GM19239 (cell line): ENCODE results near the gene LAMC1.
A peak's percentile ranks its signal among the peaks of the same experiment; 100 is the strongest.
"Not testable (repeated sequence)": the region's sequence is repeated elsewhere in the genome, so short reads cannot be mapped to it uniquely, and the experiment has no call there.

Experiments used
- DNase-seq: peaks from one replicate; pipeline ENCODE4 v3.0.0; 2011; ENCODE audit warnings: low spot score; ENCODE audit not compliant: insufficient read length
- FAIRE-seq: peaks from 2 replicates; lab custom pipeline; 2011; peaks lifted over from hg19 to GRCh38; lab: Jason Lieb, UNC

Gene LAMC1

DNA sequence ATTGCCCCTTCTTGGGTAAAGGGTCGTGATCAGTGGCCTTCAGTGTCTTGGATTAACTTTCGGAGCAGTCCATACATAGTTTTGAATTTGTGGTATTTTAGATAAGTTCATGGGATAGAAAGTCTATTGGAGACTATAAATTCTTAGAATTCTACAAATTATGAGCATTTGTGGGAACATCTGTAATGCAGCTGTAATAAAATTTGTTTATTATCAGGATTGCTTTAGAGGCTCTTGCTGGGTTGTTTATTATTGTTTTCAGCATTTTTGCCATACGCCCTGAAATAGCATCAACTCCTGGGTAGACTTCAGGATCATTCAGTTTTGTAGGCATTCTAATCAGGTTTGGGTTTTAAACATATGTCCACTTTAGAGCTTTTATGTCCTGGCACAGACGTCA is 16.1 kb downstream of the LAMC1 start:
- FAIRE-seq (no peak), DNase-seq (no peak)

DNA sequence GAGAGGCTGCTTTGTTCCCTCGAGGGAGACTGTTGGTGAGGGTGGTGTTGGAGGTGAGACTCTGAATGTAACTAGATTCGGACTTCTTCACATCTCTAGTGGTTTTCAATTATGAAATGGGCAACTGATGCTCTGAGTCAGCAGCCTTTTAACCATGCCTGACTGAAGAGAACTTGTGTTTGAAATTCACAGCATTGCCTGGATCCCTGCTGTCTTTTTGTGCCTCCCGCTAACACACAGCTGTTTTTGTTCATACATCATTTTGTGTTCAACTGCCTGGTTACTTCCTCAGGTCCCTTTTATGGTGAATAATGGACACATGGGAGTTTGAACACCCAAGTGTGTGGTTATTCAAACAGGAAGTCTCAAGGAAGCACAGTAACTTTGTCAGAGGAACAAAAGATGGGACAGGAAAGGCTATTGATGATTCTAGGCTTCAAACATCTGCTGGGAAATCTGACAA is 16.8 kb downstream of the LAMC1 start:
- peak; percentile 78 for FAIRE-seq
- DNase-seq, result no peak

DNA sequence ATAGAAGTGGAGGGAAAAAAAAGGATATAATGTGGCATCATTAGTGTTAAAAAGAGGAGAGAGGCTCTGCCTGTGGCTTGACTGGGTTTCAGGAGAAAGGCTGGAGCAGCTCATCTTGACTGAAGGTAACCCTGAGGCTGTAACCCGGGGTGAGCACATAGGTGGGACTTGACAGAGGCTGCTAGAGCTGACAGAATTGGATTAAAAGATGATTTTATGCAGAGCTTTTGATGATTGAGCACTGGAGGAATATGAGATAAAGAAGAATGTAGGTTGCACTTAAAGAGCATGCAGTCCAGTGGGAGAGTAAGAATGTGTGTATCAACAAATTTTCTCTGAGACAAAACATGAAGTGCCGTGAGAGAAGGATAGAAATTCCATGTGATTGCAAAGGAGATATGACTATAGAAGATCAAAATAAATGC is 17.3 kb downstream of the LAMC1 start:
- no peak for FAIRE-seq
- DNase-seq, result no peak

- DNase-seq (no peak), FAIRE-seq (no peak)
Observed at GRCh38 chr1:183043254-183043653, 20.0 kb downstream of the LAMC1 start.

- peak; percentile 14 for FAIRE-seq
- DNase-seq, result no peak
Observed at GRCh38 chr1:183043872-183044854, 20.9 kb downstream of the LAMC1 start.

- DNase-seq (no peak), FAIRE-seq (peak; percentile 31)
Observed at GRCh38 chr1:183044893-183045649, 21.9 kb downstream of the LAMC1 start.

DNA sequence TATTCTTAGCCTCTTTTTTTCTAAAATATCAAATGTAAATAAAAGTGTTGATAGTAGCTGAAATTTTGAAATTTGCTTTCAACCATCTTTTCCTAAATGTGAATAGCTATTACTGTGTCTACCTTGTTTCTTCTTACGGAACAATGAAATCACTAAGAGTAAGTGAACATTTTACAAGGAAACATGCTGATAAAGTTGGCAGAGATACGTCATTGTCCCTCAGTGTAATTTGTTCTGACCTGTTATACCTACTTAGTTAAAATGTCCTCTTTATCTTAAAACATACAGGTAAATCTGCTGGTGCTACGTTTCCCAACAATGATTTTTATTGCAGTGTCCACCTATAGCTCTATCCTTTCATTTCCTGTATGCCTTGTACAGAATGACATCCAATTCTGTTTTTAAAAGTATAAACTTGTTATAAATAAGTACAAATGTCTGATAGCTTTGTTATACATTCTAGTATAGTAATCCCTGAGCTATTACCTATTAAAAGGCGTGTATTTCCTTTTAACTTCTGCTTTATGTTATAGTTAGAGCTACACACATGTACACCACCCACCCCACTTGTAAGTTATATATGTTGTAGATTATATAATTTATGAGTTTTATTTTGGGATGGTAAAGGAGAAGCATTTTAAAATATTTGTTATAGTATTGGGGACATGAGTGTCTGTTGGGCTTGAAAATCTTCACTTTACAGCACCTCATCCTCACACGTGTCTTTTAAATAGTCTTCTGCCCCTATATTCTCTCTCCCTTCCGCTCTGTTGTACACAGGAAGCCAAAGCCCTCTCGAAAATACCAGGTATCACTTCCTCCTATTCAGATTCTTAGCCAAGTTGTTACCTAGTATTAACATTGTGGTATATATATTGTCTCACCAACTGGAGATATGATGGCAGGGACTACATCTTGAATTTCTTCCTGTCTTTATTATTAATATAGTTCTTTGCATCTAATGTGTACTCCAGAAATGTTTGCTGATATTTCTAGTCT is 25.2 kb downstream of the LAMC1 start:
- FAIRE-seq, result peak; percentile 83
- DNase-seq, result peak; percentile 30

DNA sequence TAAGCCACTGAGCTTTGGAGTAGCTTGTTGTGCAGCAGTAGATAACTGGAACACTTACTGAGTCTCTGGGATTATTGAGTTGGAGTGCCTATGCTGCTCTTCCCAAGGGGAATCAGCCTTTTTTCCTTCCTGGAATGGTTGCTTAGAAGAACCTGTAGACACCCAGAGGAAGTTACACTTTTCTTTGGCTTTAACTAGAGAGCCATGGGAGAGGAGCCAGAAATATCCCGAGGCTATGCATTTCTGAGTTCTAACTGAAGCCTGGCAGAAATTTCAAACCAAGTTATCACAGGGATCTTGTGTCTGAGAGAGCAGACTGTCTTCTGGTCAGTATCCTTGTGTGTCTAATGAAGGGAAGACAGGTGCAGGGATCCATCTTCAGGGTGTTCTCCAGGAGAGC is 28.3 kb downstream of the LAMC1 start:
- no peak for DNase-seq
- no peak for FAIRE-seq

GRCh38 chr1:183052861-183053260 is 29.6 kb downstream of the LAMC1 start:
- DNase-seq (no peak), FAIRE-seq (peak; percentile 4)

- DNase-seq (no peak), FAIRE-seq (no peak)
Observed at GRCh38 chr1:183058851-183059502, 35.8 kb downstream of the LAMC1 start.

DNA sequence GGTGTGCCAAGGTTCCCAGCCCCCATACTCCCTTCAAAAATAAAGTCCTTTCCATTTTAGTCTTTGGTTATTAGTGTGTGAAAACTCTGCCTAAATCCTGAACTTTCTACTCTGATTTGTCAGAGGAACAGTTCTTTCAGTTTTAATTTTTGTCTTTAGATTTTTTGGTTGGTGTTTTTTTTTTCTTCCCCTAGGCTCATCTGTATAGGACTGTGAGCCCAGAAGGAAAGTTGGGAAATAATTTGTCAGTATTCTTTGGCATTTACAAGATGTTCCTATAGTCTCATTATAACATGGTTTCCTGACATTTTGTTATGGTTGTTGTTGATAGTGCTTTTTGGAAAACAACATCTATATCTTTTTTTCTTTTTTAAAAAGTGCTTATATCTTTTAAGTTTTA is 38.0 kb downstream of the LAMC1 start:
- DNase-seq (no peak), FAIRE-seq (no peak)

DNA sequence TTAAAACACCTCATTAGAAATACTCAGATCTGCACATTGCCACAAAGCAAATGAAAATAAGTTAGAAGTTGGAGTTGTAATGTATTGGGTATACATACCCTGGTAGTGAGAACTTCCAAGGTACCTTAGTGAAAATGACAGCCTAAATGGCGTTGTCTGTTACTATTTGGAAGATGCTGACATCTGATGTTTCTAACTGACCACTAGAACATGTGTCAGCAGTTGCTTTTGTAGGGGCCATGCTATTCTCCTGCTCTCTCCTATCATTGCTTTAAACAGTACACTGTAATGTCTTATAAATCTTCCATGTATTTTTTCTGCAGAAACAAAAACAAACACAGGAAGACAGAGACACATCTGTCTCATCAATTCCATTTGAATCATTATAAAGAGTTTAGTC is 40.1 kb downstream of the LAMC1 start:
- FAIRE-seq (no peak), DNase-seq (no peak)

- no peak for DNase-seq
- no peak for FAIRE-seq
Observed at GRCh38 chr1:183065168-183065706, 42.0 kb downstream of the LAMC1 start.

GRCh38 chr1:183066432-183066831 is 43.2 kb downstream of the LAMC1 start:
- DNase-seq, FAIRE-seq: not testable (repeated sequence)

GRCh38 chr1:183069562-183070216 is 46.5 kb downstream of the LAMC1 start:
- peak; percentile 47 for FAIRE-seq
- DNase-seq, result no peak

- no peak for DNase-seq
- FAIRE-seq, result no peak
Observed at GRCh38 chr1:183070234-183070922, 47.2 kb downstream of the LAMC1 start.

DNA sequence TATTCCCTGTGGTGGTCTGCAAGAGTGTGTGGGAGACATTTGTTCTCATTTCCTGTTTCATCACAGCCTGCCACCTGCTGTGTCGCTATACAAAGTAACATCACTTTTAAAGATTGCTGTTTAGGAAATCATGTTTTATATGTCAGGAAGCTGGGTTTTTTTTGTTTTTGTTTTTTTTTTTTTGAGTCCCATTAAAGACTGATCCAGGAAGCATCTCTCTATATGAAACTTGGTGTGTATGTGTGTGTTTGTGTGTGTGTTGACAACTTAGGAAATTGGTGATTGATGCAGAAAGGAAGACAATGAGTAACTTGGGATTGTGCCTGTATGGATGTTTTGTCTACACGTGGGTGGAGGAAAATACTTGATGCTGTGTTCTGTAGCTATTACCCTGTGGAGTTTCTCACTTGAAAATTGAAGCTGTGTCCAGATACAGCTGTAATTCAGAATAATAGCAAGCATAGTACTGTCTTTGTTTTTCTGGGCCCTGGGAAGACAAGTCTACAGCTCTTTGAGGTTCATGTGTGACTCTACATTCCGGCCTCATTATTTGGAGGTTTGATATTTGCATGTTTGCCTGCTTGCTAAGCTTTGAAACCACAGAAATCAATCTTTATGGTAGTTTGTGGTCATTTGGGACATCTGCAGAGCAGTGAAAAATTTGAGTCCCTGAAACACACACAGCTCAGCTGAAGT is 47.9 kb downstream of the LAMC1 start:
- FAIRE-seq, result peak; percentile 95
- peak; percentile 57 for DNase-seq
